Activated naive CD4-positive, alpha-beta T cell treated with anti-CD3 and anti-CD28 coated beads, Interleukin-2, amount 10 ng/mL, durations not matched to agents 7 days and 5 days (primary cell): ENCODE measurements around the gene PIK3R3.

Experiments
- CTCF ChIA-PET: fragments of 350-600 bp; sonication (Branson Sonifier 250); formaldehyde crosslinking; loops from one replicate; lab custom pipeline; 2021; ENCODE audit warnings: antibody characterized with exemption; lab: Charles Lee
- DNase-seq: peaks from one replicate; pipeline ENCODE4 v3.0.0-alpha.2; 2020
- H3K27ac Mint-ChIP-seq: one replicate; pipeline ENCODE4 v1.8.0; 2021; ENCODE audit warnings: mild to moderate bottlenecking, moderate library complexity, mixed read lengths
- H3K27me3 Mint-ChIP-seq: one replicate; pipeline ENCODE4 v1.8.0; 2021; ENCODE audit warnings: mild to moderate bottlenecking, mixed read lengths
- H3K36me3 Mint-ChIP-seq: one replicate; pipeline ENCODE4 v1.8.0; 2021; ENCODE audit warnings: mixed read lengths
- H3K4me1 Mint-ChIP-seq: one replicate; pipeline ENCODE4 v1.8.0; 2021; ENCODE audit warnings: mixed read lengths
- H3K4me3 Mint-ChIP-seq: one replicate; pipeline ENCODE4 v1.8.0; 2021; ENCODE audit warnings: mild to moderate bottlenecking, moderate library complexity, mixed read lengths
- H3K9me3 Mint-ChIP-seq: one replicate; pipeline ENCODE4 v1.8.0; 2021; ENCODE audit warnings: mixed read lengths

PIK3R3 gene

GRCh38 chr1:46132529-46133180 is at the start of gene PIK3R3:
Gene PIK3R3, minus strand, starts transcription at chr1:46132629. Its CDS starts 677 bp downstream, at chr1:46131952.
- Mint-ChIP-seq H3K4me1 (peaks cover 33% of the 10 kb centered on the region), H3K4me3 (peak within 1 kb of the TSS; percentile 86), H3K9me3 (no peaks in the 10 kb centered on the region), H3K27ac (peak within 1 kb of the TSS; percentile 85), H3K36me3 (no peaks in the 10 kb centered on the region), H3K27me3 (peaks cover 77% of the 10 kb centered on the region)
- CTCF ChIA-PET: interaction anchor here (0.7 kb wide), 1 partner anchor 91 kb away, joined by 3 read pairs; no protein-coding TSS in a partner anchor
- DNase-seq: peak; percentile 95

DNA sequence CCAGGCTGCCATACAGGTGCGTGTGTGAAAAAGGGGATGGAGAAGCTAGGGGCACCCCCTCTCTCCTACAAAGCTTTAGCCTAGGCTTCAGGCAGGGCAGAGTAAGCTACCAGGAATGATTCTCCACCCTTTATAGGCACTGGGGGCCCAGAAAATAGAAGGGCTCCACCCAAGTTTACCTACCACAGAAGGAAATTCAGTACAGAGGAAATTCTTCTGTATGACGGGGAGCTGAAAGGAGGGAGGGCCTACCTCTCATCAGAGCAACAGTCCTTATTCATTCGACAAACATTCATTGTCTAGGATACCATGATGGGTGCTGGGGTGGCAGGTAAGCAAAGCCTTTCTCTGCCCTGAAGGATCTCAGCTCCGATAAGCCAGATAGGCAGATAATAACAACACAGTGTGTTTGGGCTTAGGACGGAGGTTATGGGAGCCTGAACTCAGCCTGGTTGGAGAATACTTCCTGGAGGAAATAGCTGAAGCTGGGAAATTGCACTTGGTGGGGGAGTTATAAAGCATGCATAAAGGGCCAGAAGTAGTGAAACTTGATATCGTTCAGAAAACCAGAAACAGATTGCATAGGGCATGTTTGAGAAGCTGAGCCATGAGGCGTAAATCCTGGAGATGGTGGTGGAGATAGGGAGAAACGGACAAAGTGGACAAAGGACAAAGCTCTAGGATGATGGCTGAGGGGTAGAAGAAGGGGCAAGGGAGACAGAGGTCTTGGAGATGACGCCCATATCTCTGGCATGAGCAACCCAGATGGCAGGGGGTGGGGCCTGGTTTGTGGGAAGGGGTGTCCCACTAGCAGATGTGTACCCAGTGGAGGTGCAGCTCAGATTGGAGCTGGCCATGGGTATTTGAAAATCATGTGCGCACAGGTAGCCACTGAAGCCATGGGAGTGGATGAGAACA is 49.2 kb upstream of the PIK3R3 start:
- peaks cover 13% of the 10 kb centered on the region for H3K4me1 Mint-ChIP-seq
- no peaks in the 10 kb centered on the region for H3K27me3 Mint-ChIP-seq
- H3K4me3 Mint-ChIP-seq: no peak overlapping the region
- H3K9me3 Mint-ChIP-seq: no peaks in the 10 kb centered on the region
- H3K27ac Mint-ChIP-seq: no peak overlapping the region
- no peaks in the 10 kb centered on the region for H3K36me3 Mint-ChIP-seq
- no peak for DNase-seq
- CTCF ChIA-PET: interaction anchor here (0.7 to 5.0 kb wide), 9 partner anchors 9 to 145 kb away, joined by 3 to 46 read pairs (median 4); no protein-coding TSS in a partner anchor

- CTCF ChIA-PET: interaction anchor here (1.7 to 5.9 kb wide), 4 partner anchors 8 to 144 kb away, joined by 3 to 46 read pairs (median 26); no protein-coding TSS in a partner anchor
- peak; percentile 26 for DNase-seq
These were observed 47.7 kb upstream of the PIK3R3 start for GRCh38 chr1:46180082-46180616.

GRCh38 chr1:46179138-46180081 is 47.0 kb upstream of the PIK3R3 start:
- CTCF ChIA-PET: interaction anchor here (0.6 to 5.9 kb wide), 5 partner anchors 10 to 1548 kb away, joined by 3 to 45 read pairs (median 3); no protein-coding TSS in a partner anchor
- Mint-ChIP-seq H3K36me3 (no peaks in the 10 kb centered on the region), H3K4me1 (peaks cover 7% of the 10 kb centered on the region), H3K27ac (no peak overlapping the region), H3K4me3 (no peak overlapping the region), H3K27me3 (no peaks in the 10 kb centered on the region), H3K9me3 (no peaks in the 10 kb centered on the region)
- DNase-seq: peak; percentile 78

More at GRCh38 chr1:46180082-46180616, 47.7 kb upstream of the PIK3R3 start:
- H3K4me1 Mint-ChIP-seq: peaks cover 13% of the 10 kb centered on the region
- H3K4me3 Mint-ChIP-seq: no peak overlapping the region
- no peaks in the 10 kb centered on the region for H3K36me3 Mint-ChIP-seq
- H3K27ac Mint-ChIP-seq: no peak overlapping the region
- H3K27me3 Mint-ChIP-seq: no peaks in the 10 kb centered on the region
- H3K9me3 Mint-ChIP-seq: no peaks in the 10 kb centered on the region

- no peaks in the 10 kb centered on the region for H3K4me1 Mint-ChIP-seq
- H3K36me3 Mint-ChIP-seq: no peaks in the 10 kb centered on the region
- H3K4me3 Mint-ChIP-seq: no peak within 1 kb of the TSS
- CTCF ChIA-PET: interaction anchor here (1.8 to 5.9 kb wide), 2 partner anchors 10 to 139 kb away, joined by 8 to 45 read pairs; no protein-coding TSS in a partner anchor
- DNase-seq: no peak
- no peak within 1 kb of the TSS for H3K27ac Mint-ChIP-seq
- peaks cover 16% of the 10 kb centered on the region for H3K27me3 Mint-ChIP-seq
- no peaks in the 10 kb centered on the region for H3K9me3 Mint-ChIP-seq
These were observed 43.9 kb upstream of the PIK3R3 start, which contains the start of gene P3R3URF for GRCh38 chr1:46176211-46176865. Gene P3R3URF, minus strand, starts transcription at chr1:46176488. Its CDS starts 17 bp downstream, at chr1:46176471.

DNA sequence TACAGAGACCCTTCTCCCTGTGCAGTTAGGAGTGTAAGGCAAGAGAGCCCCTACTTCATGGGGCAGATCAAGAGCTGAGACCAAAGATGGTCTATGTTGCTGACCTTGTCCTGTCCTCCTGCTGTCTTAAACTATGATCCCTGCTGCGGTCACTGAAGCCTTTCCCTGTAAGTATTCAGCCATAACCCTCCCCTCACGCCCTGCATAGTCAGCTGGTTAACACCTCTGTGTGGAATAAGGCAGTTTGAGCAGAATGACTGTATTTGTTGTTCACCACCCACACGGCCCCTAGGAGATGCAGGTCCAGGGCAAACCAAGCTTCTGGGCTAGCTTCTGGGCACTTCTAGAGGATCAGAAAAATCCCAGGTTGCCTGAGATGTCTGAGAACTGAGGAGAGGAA is 42.8 kb upstream of the PIK3R3 start:
- Mint-ChIP-seq H3K36me3 (no peaks in the 10 kb centered on the region), H3K9me3 (no peaks in the 10 kb centered on the region), H3K27ac (no peak overlapping the region), H3K4me1 (no peaks in the 10 kb centered on the region), H3K27me3 (peaks cover 26% of the 10 kb centered on the region), H3K4me3 (no peak overlapping the region)
- DNase-seq: no peak
- CTCF ChIA-PET: interaction anchor here (0.7 to 5.9 kb wide), 2 partner anchors 49 to 138 kb away, joined by 3 to 45 read pairs; no protein-coding TSS in a partner anchor

DNA sequence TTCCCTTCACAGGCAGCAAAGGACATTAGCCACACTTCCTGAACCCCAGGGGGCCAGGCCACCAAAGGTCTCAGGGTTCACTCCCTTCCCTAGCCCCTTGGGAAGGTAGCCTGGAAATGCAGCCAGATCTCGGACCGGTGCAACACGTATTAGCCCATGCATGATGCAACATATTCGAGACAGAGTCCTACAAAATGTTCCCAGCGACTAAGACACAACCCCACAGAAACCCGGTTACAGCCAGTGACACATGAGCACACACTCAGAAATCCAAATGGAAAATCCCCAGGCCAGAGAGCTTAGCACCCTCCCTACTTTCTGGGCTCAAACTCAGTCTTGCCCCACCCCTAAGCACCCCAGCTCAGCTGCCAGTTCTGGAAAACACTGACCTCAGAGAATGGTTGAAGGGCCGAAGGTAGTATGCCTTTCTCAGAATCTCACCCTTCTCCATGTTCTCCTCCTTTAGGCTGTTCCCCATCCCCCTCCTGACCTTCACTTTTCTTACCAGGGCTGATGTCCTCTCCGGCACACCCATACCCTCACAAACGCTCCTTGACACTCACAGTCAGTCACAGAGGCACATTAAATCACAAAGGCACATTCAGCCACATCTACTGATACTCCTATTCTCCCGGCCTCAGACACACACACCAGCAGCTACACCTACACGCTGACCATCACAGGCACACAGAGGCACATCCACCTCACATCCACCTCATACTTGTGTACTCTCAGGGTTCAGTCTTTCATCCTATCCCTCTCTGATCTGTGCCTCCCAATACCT is 42.2 kb upstream of the PIK3R3 start, which contains the start of gene TSPAN1:
Gene TSPAN1 (plus strand): TSS at position 640 of the 784 bp plus-strand sequence. CDS start 6,021 bp downstream, outside the sequence.
- no peak within 1 kb of the TSS for H3K27ac Mint-ChIP-seq
- H3K4me1 Mint-ChIP-seq: no peaks in the 10 kb centered on the region
- H3K36me3 Mint-ChIP-seq: no peaks in the 10 kb centered on the region
- no peak within 1 kb of the TSS for H3K4me3 Mint-ChIP-seq
- DNase-seq: no peak
- CTCF ChIA-PET: interaction anchor here (0.7 to 5.9 kb wide), 2 partner anchors 49 to 138 kb away, joined by 3 to 45 read pairs; no protein-coding TSS in a partner anchor
- H3K27me3 Mint-ChIP-seq: peaks cover 32% of the 10 kb centered on the region
- no peaks in the 10 kb centered on the region for H3K9me3 Mint-ChIP-seq

DNA sequence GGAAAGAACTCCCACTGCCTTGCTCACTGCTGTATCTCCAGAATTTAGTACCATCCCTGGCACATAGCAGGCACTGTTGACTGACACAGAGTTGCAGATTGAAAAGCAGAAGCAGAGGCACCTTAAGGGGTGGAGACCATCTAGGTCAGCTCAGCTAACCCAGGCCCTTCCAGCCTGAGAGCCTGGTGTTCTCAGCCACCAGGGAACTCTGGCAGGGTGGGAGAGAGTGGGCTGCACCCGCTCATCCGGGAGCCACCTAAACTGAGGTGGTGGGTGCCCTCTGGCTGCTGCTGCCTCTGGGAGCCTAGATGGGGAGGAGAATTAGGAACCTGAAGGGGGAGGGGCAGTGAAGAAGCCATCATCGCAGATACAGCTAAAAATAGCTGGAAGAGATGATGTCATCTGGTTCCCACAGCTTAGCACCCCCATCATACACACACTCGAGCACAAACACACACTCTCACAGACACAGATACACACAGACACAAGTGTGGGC is 41.0 kb upstream of the PIK3R3 start:
- no peaks in the 10 kb centered on the region for H3K36me3 Mint-ChIP-seq
- H3K27ac Mint-ChIP-seq: no peak overlapping the region
- H3K9me3 Mint-ChIP-seq: no peaks in the 10 kb centered on the region
- peaks cover 42% of the 10 kb centered on the region for H3K27me3 Mint-ChIP-seq
- no peak overlapping the region for H3K4me3 Mint-ChIP-seq
- H3K4me1 Mint-ChIP-seq: no peaks in the 10 kb centered on the region
- CTCF ChIA-PET: interaction anchor here (1.1 kb wide), 1 partner anchor 16 kb away, joined by 4 read pairs; no protein-coding TSS in a partner anchor
- no peak for DNase-seq

- Mint-ChIP-seq H3K4me1 (peaks cover 6% of the 10 kb centered on the region), H3K4me3 (no peak overlapping the region), H3K9me3 (no peaks in the 10 kb centered on the region), H3K36me3 (no peaks in the 10 kb centered on the region), H3K27me3 (peaks cover 51% of the 10 kb centered on the region), H3K27ac (no peak overlapping the region)
- no peak for DNase-seq
- CTCF ChIA-PET: interaction anchor here (1.1 to 1.5 kb wide), 2 partner anchors 9 to 134 kb away, joined by 3 to 7 read pairs; no protein-coding TSS in a partner anchor
These were observed 39.9 kb upstream of the PIK3R3 start for GRCh38 chr1:46172321-46172720.

GRCh38 chr1:46171871-46172270 is 39.4 kb upstream of the PIK3R3 start:
- Mint-ChIP-seq H3K27me3 (peaks cover 55% of the 10 kb centered on the region), H3K36me3 (no peaks in the 10 kb centered on the region), H3K9me3 (no peaks in the 10 kb centered on the region), H3K27ac (no peak overlapping the region), H3K4me1 (peaks cover 10% of the 10 kb centered on the region), H3K4me3 (no peak overlapping the region)
- CTCF ChIA-PET: interaction anchor here (1.1 to 1.5 kb wide), 2 partner anchors 10 to 134 kb away, joined by 3 to 7 read pairs; no protein-coding TSS in a partner anchor
- no peak for DNase-seq

DNA sequence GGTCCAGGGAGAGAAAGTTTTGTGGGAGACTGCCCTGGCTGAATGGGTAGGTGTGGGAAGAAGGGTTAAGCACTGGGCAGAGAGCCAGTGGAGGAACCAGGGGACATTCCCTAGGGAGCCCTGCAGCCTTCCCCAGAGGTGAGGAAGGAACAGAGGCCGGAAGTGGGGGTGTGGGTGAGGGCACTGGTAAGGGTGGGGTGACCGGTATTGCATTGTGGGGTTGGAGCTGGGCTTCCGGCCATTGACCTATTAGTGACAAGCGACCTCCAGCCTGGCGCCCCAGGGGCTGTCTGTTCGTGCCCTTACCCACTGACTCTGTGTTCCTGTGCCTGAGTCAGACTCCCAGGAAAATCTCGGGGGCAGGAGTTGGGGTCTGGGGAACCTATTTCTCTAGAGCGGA is 38.9 kb upstream of the PIK3R3 start:
- Mint-ChIP-seq H3K27ac (no peak overlapping the region), H3K4me1 (peaks cover 16% of the 10 kb centered on the region), H3K36me3 (no peaks in the 10 kb centered on the region), H3K27me3 (peaks cover 61% of the 10 kb centered on the region), H3K9me3 (no peaks in the 10 kb centered on the region), H3K4me3 (no peak overlapping the region)
- CTCF ChIA-PET: interaction anchor here (1.5 kb wide), 1 partner anchor 10 kb away, joined by 7 read pairs; no protein-coding TSS in a partner anchor
- DNase-seq: no peak
